Pancreas (tissue), 10 donors: ENCODE data around the gene PURA. TPM values are rescaled to one million over a fixed set of nuclear protein-coding genes. Genes with fewer than 3 reads are reported as not detected.

Experiments used
- ATAC-seq, 4 donors: fragments of 200-7000 bp; cut with Tn5 transposase; one replicate each; pipeline versions ENCODE4 v1.8.0 to v1.9.1; 2020; ENCODE audit warnings: mild to moderate bottlenecking in 4 of 4, moderate library complexity in 4 of 4
- DNase-seq, 6 donors: peaks; one replicate each; pipeline ENCODE4 v3.0.0-alpha.2; 2020
- FAIRE-seq: peaks from 2 replicates; lab custom pipeline; 2012; peaks lifted over from hg19 to GRCh38; lab: Jason Lieb, UNC
- H3K27ac ChIP-seq, 4 donors: fragments of 200-600 bp; sonication (generic); 1 replicate in 3 of 4; 2 replicates in 1 of 4; pipeline versions ENCODE4 v1.5.0 to v1.8.0; 2020
- H3K27me3 ChIP-seq, 4 donors: fragments of 200-600 bp; one replicate each; pipeline ENCODE4 v1.8.0; 2021
- H3K36me3 ChIP-seq, 3 donors: fragments of 200-600 bp; sonication (generic) in 1 of 3; one replicate each; pipeline versions ENCODE4 v1.5.0 to v1.8.0; 2020 to 2021
- H3K4me1 ChIP-seq, 3 donors: fragments of 200-600 bp; one replicate each; pipeline ENCODE4 v1.8.0; 2021
- H3K4me3 ChIP-seq, 4 donors: fragments of 200-600 bp; sonication (generic) in 2 of 4; one replicate each; pipeline versions ENCODE4 v1.5.0 to v1.8.0; 2020 to 2021
- H3K9me3 ChIP-seq, 4 donors: fragments of 200-600 bp; one replicate each; pipeline ENCODE4 v1.8.0; 2021
- WGBS, 2 donors: extraction: QIAGEN DNeasy Blood & Tissue Kit; methylation state at CpG; one replicate each; pipeline ENCODE4 v1.1.7; 2013; 5-methylcytosine and 5-hydroxymethylcytosine counted together
- intact Hi-C, 3 donors: fragments of 100-400 bp; cut with DNase I; formaldehyde crosslinking; loops; one replicate each; pipeline versions ENCODE4 v1.11.1 to v1.14.2; 2022
- polyA plus RNA-seq, 2 donors: library from polyadenylated mRNA; stranded (reverse); fragments of 200-250 nt; gene quantifications; one replicate each; pipeline ENCODE4 v1.2.3, GENCODE V29; 2013
- total RNA-seq, 6 donors: library from RNA; stranded (reverse); fragmentation: NEBNext Ultra II Directional in 4 of 6; extraction: Animal tissue kit (Norgen Biotek cat#: 25700) in 4 of 6; gene quantifications; one replicate each; pipeline versions ENCODE4 v1.2.1 to v1.2.4, GENCODE V29; 2021 to 2023
- TF ChIP-seq, protein P1 (sequence below), 4 donors: fragments of 200-600 bp; sonication (generic) in 3 of 4; IDR thresholded peaks; one replicate each; pipeline versions ENCODE4 v1.5.0 to v1.8.0; 2021; ENCODE audit warnings: antibody characterized with exemption in 4 of 4
- donor health status: healthy with polysubstance abuse.
- donor health status: DM: no; HTN: no; CAD: no; lungs with moderate emphysema.
- donor health status: DM: no; HTN: no; CAD: no.
- donor health status: control.
- donor health status: control.
- donor health status: Bipolar disorder and iron deficiency.
- donor health status: DM: yes; HTN: yes; CAD: no.
- donor health status: DM: no; HTN: no; CAD: no.
- donor health status: DM: no; HTN: no; CAD: no.
- donor health status: DM: yes; HTN: yes; CAD: no.

PURA gene
- total and polyA plus RNA-seq, 8 donors, result 3.2 to 17.2 (median 9.3) TPM

DNA sequence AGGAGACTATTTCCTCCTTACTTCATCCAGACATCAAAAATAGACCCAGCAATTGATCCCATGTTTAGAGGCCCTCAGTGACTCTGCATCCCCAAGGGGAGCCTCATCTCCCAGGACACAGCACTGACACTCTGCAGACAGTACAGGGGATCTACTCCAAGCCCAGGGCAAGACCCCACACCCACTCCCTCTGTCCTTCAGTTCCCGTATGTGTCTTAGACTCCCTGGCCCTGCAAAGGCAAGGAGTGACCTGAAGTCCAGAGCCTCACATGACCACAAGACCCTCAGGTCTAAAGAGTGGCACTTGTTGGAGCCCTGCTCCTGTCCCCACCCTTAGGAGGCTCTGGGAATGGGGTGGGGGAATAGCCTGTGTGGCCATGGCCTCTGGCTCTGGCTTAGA is 33.6 kb downstream of the PURA start:
- no peak for FAIRE-seq
- Histone ChIP-seq H3K27me3 (no peaks in the 10 kb centered on the region), H3K36me3 (no peaks in the 10 kb centered on the region), H3K4me3 (no peak overlapping the region), H3K27ac (no peak overlapping the region), H3K9me3 (no peaks in the 10 kb centered on the region), H3K4me1 (peaks cover 3 to 10% (median 8%) of the 10 kb centered on the region in 3 donors)
- no peak for DNase-seq
- TF ChIP-seq, protein P1, sequence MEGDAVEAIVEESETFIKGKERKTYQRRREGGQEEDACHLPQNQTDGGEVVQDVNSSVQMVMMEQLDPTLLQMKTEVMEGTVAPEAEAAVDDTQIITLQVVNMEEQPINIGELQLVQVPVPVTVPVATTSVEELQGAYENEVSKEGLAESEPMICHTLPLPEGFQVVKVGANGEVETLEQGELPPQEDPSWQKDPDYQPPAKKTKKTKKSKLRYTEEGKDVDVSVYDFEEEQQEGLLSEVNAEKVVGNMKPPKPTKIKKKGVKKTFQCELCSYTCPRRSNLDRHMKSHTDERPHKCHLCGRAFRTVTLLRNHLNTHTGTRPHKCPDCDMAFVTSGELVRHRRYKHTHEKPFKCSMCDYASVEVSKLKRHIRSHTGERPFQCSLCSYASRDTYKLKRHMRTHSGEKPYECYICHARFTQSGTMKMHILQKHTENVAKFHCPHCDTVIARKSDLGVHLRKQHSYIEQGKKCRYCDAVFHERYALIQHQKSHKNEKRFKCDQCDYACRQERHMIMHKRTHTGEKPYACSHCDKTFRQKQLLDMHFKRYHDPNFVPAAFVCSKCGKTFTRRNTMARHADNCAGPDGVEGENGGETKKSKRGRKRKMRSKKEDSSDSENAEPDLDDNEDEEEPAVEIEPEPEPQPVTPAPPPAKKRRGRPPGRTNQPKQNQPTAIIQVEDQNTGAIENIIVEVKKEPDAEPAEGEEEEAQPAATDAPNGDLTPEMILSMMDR (IDR thresholded peaks at IDR 0.05), result no peak
- WGBS, 2 donors, result 82 to 97% methylated on average over 1 of the region's 1 CpG
- ATAC-seq, result no peak
- intact Hi-C loops, result no loop called here

DNA sequence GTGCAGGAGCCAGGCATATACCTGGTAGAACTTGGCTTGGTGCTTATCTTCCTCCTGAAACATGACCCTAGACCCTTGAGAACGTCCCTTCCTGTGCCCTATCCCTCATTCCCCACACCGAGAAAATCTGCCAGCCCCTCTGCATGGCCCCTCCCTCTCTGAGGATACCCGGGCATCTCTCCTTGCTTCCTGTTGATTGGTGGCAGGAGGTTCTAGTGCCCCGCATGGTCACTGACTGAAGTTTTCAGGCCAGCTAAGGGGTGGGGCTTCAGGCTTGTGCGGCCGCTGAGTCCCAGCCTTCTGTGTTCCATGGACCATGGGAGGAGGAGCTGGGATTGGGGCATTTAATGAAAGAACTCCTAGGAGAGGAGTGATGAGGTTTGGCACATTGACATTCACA is 34.6 kb downstream of the PURA start:
- Histone ChIP-seq H3K27me3 (no peaks in the 10 kb centered on the region), H3K4me1 (peaks cover 3 to 10% (median 8%) of the 10 kb centered on the region in 3 donors), H3K36me3 (no peaks in the 10 kb centered on the region), H3K9me3 (no peaks in the 10 kb centered on the region), H3K27ac (no peak overlapping the region), H3K4me3 (no peak overlapping the region)
- TF ChIP-seq, protein P1 (IDR thresholded peaks at IDR 0.05), result no peak
- no peak for FAIRE-seq
- intact Hi-C loops, result no loop called here
- WGBS, 2 donors, result 43 to 45% methylated on average over 6 of the region's 6 CpGs
- ATAC-seq, result no peak
- DNase-seq, result no peak

DNA sequence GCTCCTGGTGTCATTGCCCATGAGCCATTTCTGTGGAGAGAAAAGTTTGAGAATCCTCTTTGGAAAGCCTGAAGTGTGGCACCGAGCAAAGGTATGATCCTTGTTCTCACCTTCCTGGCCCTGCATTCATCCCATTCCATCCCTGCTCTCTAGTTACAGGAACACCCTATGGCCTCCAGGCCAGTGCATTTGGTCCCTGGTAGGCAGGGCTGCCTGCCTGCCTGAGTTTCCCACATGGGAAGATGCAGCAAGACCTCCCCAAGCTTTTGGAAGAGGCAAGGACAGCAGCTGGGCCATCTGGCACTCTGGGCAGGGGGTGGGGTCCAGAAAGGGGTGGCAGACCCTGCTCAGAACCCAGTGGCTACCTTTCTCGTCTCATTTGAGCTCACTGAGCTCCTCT is 36.3 kb downstream of the PURA start:
- no peak for DNase-seq
- TF ChIP-seq, protein P1 (IDR thresholded peaks at IDR 0.05), result no peak
- Histone ChIP-seq H3K4me1 (peaks cover 3 to 10% (median 8%) of the 10 kb centered on the region in 3 donors), H3K4me3 (no peak overlapping the region), H3K27ac (no peak overlapping the region), H3K9me3 (no peaks in the 10 kb centered on the region), H3K36me3 (no peaks in the 10 kb centered on the region), H3K27me3 (no peaks in the 10 kb centered on the region)
- no peak for FAIRE-seq
- WGBS, 2 donors, result 82 to 86% methylated on average over 2 of the region's 2 CpGs
- intact Hi-C loops, result loop anchor here in 1 of 3 donors (5.0 to 10.0 kb wide), 3 partner anchors 68 to 365 kb away; no protein-coding TSS in a partner anchor
- ATAC-seq, result no peak

DNA sequence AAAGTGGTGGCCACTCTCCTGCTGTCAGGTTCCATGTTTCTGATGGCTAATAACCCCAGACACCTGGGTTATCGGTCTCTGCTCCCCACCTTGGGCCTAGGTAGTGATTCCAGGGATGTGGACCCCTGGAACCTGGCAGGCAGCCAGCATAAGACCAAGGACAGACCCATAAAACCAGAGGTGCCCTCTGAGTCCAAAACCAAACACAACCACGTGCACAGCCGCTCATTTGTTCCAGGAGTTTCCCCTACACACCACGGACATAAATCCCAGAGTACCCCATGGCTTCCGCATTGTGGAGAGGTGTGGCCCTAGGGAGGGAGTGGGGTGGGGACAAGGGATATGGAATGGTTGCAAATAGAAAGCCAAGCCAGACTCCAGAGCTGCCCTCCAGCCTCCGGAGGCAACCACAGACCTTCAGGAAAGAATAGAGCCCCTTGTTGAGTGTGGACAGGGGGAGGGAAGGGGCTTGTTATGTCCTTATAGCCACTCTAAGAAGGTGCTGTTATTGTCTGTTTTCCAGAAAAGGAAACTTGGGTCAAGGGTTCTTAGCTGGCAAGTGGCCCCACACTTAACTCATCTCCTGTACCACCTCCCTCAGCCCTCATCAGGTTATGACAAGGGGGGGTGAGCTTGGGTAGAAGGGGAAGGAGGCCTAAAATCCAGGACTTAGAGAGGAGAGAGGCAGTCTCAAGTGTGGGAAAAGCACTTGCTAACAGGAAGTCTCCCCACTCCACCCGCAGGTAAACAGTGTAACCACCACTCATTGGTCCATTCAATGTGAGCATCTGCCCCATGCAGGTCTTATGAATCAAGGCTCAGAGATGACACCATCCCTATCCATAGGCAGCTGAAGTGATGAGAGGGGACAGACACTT is 37.5 kb downstream of the PURA start:
- no peaks in the 10 kb centered on the region for H3K27me3 ChIP-seq
- H3K4me3 ChIP-seq, result no peak overlapping the region
- no peak overlapping the region for H3K27ac ChIP-seq
- FAIRE-seq (no peak), ATAC-seq (no peak), DNase-seq (no peak)
- H3K4me1 ChIP-seq, result peaks cover under 1 to 1% (median under 1%) of the 10 kb centered on the region in 3 donors
- 83 to 86% methylated on average over 7 of the region's 7 CpGs for WGBS, 2 donors
- TF ChIP-seq, protein P1 (IDR thresholded peaks at IDR 0.05), result no peak
- no peaks in the 10 kb centered on the region for H3K9me3 ChIP-seq
- intact Hi-C loops, result loop anchor here in 1 of 3 donors (5.0 to 10.0 kb wide), 3 partner anchors 69 to 367 kb away; no protein-coding TSS in a partner anchor
- H3K36me3 ChIP-seq, result no peaks in the 10 kb centered on the region
